Spleen (tissue), 11 donors: Measurements from ENCODE around the gene PNN. TPM values are rescaled to one million over a fixed set of nuclear protein-coding genes. Genes with fewer than 3 reads are reported as not detected.
A peak's percentile ranks its signal among the peaks of the same experiment; 100 is the strongest.

Experiments
- DNase-seq: peaks from one replicate; pipeline ENCODE4 v3.0.0-alpha.2; 2020
- H3K27ac ChIP-seq, 8 donors: fragments of 200-600 bp; sonication (generic) in 7 of 8; 1 replicate in 4 of 8; 2 replicates in 4 of 8; pipeline versions ENCODE4 v1.5.0 to v1.8.0; 2016 to 2021; ENCODE audit warnings: inconsistent platforms in 4 of 8, mild to moderate bottlenecking in 4 of 8, moderate library complexity in 1 of 8
- H3K27me3 ChIP-seq, 7 donors: fragments of 200-600 bp; sonication (generic) in 6 of 7; replicated peaks in 1 of 7; 1 replicate in 4 of 7; 2 replicates in 3 of 7; pipeline versions ENCODE4 v1.5.0 to v1.8.0; 2016 to 2021; ENCODE audit warnings: inconsistent platforms in 3 of 7, mild to moderate bottlenecking in 1 of 7
- H3K36me3 ChIP-seq, 6 donors: fragments of 200-600 bp; sonication (generic) in 5 of 6; 1 replicate in 4 of 6; 2 replicates in 2 of 6; pipeline versions ENCODE4 v1.5.0 to v1.8.0; 2016 to 2021; ENCODE audit warnings: inconsistent platforms in 2 of 6
- H3K4me1 ChIP-seq, 6 donors: fragments of 200-600 bp; sonication (generic) in 5 of 6; 1 replicate in 3 of 6; 2 replicates in 3 of 6; pipeline versions ENCODE4 v1.5.0 to v1.8.0; 2016 to 2021; ENCODE audit warnings: inconsistent platforms in 3 of 6
- H3K4me3 ChIP-seq, 8 donors: fragments of 200-600 bp; sonication (generic) in 7 of 8; 1 replicate in 4 of 8; 2 replicates in 4 of 8; pipeline versions ENCODE4 v1.5.0 to v1.8.0; 2016 to 2021; ENCODE audit warnings: inconsistent platforms in 4 of 8, mild to moderate bottlenecking in 4 of 8, moderate library complexity in 2 of 8
- H3K9me3 ChIP-seq, 8 donors: fragments of 200-600 bp; sonication (generic) in 7 of 8; 1 replicate in 4 of 8; 2 replicates in 4 of 8; pipeline versions ENCODE4 v1.5.0 to v1.8.0; 2016 to 2021; ENCODE audit warnings: inconsistent platforms in 4 of 8
- CTCF ChIP-seq, 11 experiments: fragments of 200-600 bp in 7 of 11; fragments of 450-650 bp in 4 of 11; sonication (generic) in 4 of 11; IDR thresholded peaks in 8 of 11; conservative IDR thresholded peaks in 3 of 11; 1 replicate in 7 of 11; 2 replicates in 4 of 11; pipeline versions ENCODE4 v1.4.0 to v1.8.0; 2016 to 2021; ENCODE audit warnings: antibody characterized with exemption in 11 of 11, inconsistent platforms in 4 of 11, mild to moderate bottlenecking in 1 of 11
- POLR2A ChIP-seq, 3 donors: fragments of 450-650 bp; IDR thresholded peaks; one replicate each; pipeline ENCODE4 v1.5.1; 2017; ENCODE audit warnings: antibody characterized with exemption in 3 of 3, mild to moderate bottlenecking in 1 of 3
- POLR2AphosphoS5 ChIP-seq, 3 donors: sonication (generic); formaldehyde crosslinking; IDR thresholded peaks; one replicate each; pipeline ENCODE4 v1.5.1; 2017; ENCODE audit warnings: antibody characterized with exemption in 3 of 3
- WGBS, 5 donors: extraction: QIAGEN DNeasy Blood & Tissue Kit in 3 of 5; methylation state at CpG; one replicate each; pipeline versions ENCODE4 v1.1.5 to v1.1.7; 2013 to 2018; 5-methylcytosine and 5-hydroxymethylcytosine counted together
- intact Hi-C: fragments of 100-400 bp; cut with DNase I; formaldehyde crosslinking; loops from one replicate; pipeline ENCODE4 v1.15.0; 2023; ENCODE audit warnings: low total_unique reads
- polyA plus RNA-seq, 3 donors: library from polyadenylated mRNA; stranded (reverse); fragments of 200-250 nt; gene quantifications; one replicate each; pipeline ENCODE4 v1.2.1, GENCODE V29; 2013
- total RNA-seq, 7 donors: library from RNA; depleted of rRNA in 3 of 7; stranded (reverse); fragments of >200 nt in 3 of 7; fragmentation: NEBNext Ultra II Directional in 4 of 7; extraction: Animal tissue kit (Norgen Biotek cat#: 25700) in 4 of 7; gene quantifications; one replicate each; pipeline versions ENCODE4 v1.1.0 to v1.2.1, GENCODE V29; 2016 to 2021
- donor health status: healthy with polysubstance abuse.
- donor health status: DM: no; HTN: no; CAD: no; lungs with moderate emphysema.
- donor health status: DM: no; HTN: no; CAD: no.
- donor health status: Bipolar disorder and iron deficiency.
- donor health status: healthy.
- donor health status: DM: no; HTN: no; CAD: no.
- donor health status: DM: yes; HTN: yes; CAD: no.

The PNN gene
- total and polyA plus RNA-seq, 10 donors = 38.1 to 79.7 (median 60.7) TPM

DNA sequence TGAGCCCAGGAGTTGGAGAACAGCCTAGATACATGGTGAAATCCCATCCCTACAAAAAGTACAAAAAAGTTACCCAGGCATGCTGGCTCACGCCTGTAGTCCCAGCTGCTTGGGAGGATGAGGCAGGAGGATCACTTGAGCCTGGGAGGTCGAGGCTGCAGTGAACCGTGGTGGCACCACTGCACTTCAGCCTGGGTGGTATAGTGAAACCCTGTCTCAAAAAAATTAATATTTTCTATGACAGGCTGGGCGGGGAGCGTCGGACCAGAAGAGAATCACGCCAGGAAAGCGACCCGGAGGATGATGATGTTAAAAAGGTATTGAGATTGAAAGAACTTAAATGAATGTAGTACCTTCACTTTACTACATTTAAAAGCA, 2.1 kb downstream of the PNN start:
- H3K4me1 ChIP-seq = peaks cover 13 to 75% (median 44%) of the 10 kb centered on the region in 6 donors
- WGBS, 5 donors = 87 to 96% (median 93%) methylated on average over 9 of the region's 9 CpGs
- no peak overlapping the region for H3K27ac ChIP-seq
- no peak overlapping the region for H3K4me3 ChIP-seq
- peaks cover 2 to 61% (median 57%) of the 10 kb centered on the region in 6 donors for H3K36me3 ChIP-seq
- intact Hi-C loops = loop anchor here (5.0 kb wide), 2 partner anchors 75 to 255 kb away; partner anchors contain the start of genes FBXO33 and SEC23A
- TF ChIP-seq POLR2A (IDR thresholded peaks at IDR 0.05) (no peak), POLR2AphosphoS5 (IDR thresholded peaks at IDR 0.05) (no peak), CTCF (IDR thresholded peaks at IDR 0.05 in 8 of 11, conservative IDR thresholded peaks at IDR 0.05 in 3 of 11) (no peak)
- no peaks in the 10 kb centered on the region for H3K9me3 ChIP-seq
- H3K27me3 ChIP-seq = no peaks in the 10 kb centered on the region
- no peak for DNase-seq

DNA sequence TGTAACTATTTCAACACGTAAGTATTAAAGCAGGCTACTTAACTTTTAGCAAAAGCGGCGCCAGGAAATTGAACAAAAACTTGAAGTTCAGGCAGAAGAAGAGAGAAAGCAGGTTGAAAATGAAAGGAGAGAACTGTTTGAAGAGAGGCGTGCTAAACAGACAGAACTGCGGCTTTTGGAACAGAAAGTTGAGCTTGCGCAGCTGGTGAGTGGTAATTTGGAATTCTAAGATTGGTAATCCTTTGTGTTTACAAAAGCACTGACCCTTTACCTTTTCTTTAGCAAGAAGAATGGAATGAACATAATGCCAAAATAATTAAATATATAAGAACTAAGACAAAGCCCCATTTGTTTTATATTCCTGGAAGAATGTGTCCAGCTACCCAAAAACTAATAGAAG, 4.0 kb downstream of the PNN start:
- no peak overlapping the region for H3K27ac ChIP-seq
- no peaks in the 10 kb centered on the region for H3K9me3 ChIP-seq
- WGBS, 5 donors = 93 to 97% (median 96%) methylated on average over 6 of the region's 6 CpGs
- DNase-seq = no peak
- no peak overlapping the region for H3K4me3 ChIP-seq
- no peaks in the 10 kb centered on the region for H3K27me3 ChIP-seq
- H3K4me1 ChIP-seq = peaks cover 13 to 81% (median 47%) of the 10 kb centered on the region in 6 donors
- intact Hi-C loops = loop anchor here (5.0 kb wide), 2 partner anchors 77 to 253 kb away; partner anchors contain the start of genes FBXO33 and SEC23A
- H3K36me3 ChIP-seq = peaks cover 2 to 80% (median 72%) of the 10 kb centered on the region in 6 donors
- TF ChIP-seq CTCF (IDR thresholded peaks at IDR 0.05 in 8 of 11, conservative IDR thresholded peaks at IDR 0.05 in 3 of 11) (no peak), POLR2AphosphoS5 (IDR thresholded peaks at IDR 0.05) (no peak), POLR2A (IDR thresholded peaks at IDR 0.05) (no peak)

DNA sequence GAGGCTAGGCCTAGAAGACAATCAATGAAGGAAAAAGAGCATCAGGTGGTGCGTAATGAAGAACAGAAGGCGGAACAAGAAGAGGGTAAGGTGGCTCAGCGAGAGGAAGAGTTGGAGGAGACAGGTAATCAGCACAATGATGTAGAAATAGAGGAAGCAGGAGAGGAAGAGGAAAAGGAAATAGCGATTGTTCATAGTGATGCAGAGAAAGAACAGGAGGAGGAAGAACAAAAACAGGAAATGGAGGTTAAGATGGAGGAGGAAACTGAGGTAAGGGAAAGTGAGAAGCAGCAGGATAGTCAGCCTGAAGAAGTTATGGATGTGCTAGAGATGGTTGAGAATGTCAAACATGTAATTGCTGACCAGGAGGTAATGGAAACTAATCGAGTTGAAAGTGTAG, 5.5 kb downstream of the PNN start:
- no peaks in the 10 kb centered on the region for H3K27me3 ChIP-seq
- intact Hi-C loops = no loop called here
- H3K36me3 ChIP-seq = peaks cover 2 to 95% (median 84%) of the 10 kb centered on the region in 6 donors
- 74 to 83% (median 78%) methylated on average over 5 of the region's 5 CpGs for WGBS, 5 donors
- H3K27ac ChIP-seq = peak overlapping the region in 3 of 8 donors; percentile 30 to 47 (median 43)
- H3K9me3 ChIP-seq = no peaks in the 10 kb centered on the region
- no peak for DNase-seq
- H3K4me1 ChIP-seq = peaks cover 13 to 76% (median 45%) of the 10 kb centered on the region in 6 donors
- TF ChIP-seq POLR2A (IDR thresholded peaks at IDR 0.05) (no peak), CTCF (IDR thresholded peaks at IDR 0.05 in 8 of 11, conservative IDR thresholded peaks at IDR 0.05 in 3 of 11) (no peak), POLR2AphosphoS5 (IDR thresholded peaks at IDR 0.05) (no peak)
- no peak overlapping the region for H3K4me3 ChIP-seq

GRCh38 chr14:39181026-39181692, 6.1 kb downstream of the PNN start:
- no peak for DNase-seq
- TF ChIP-seq CTCF (IDR thresholded peaks at IDR 0.05 in 8 of 11, conservative IDR thresholded peaks at IDR 0.05 in 3 of 11) (no peak), POLR2AphosphoS5 (IDR thresholded peaks at IDR 0.05) (peak in 1 of 3 donors; percentile 41)
- intact Hi-C loops = no loop called here
- no peaks in the 10 kb centered on the region for H3K9me3 ChIP-seq
- H3K27me3 ChIP-seq = no peaks in the 10 kb centered on the region
- peaks cover 13 to 71% (median 40%) of the 10 kb centered on the region in 6 donors for H3K4me1 ChIP-seq
- 89 to 96% (median 93%) methylated on average over 7 of the region's 7 CpGs for WGBS, 5 donors
- H3K27ac ChIP-seq = peak overlapping the region in 3 of 8 donors; percentile 30 to 47 (median 43)
- no peak overlapping the region for H3K4me3 ChIP-seq
- peaks cover 2 to 99% (median 84%) of the 10 kb centered on the region in 6 donors for H3K36me3 ChIP-seq
